22Rv1 (cell line): ENCODE measurements around the gene ADAM29.

Source experiments
- ZFX ChIP-seq: fragments of 450-650 bp; IDR thresholded peaks from 2 replicates; pipeline ENCODE4 v1.6.1; 2017; ENCODE audit warnings: antibody characterized with exemption, borderline replicate concordance
- TF ChIP-seq, protein P1 (sequence below): fragments of 450-650 bp; IDR thresholded peaks from 2 replicates; pipeline ENCODE4 v1.5.1; 2017; ENCODE audit warnings: mild to moderate bottlenecking

DNA sequence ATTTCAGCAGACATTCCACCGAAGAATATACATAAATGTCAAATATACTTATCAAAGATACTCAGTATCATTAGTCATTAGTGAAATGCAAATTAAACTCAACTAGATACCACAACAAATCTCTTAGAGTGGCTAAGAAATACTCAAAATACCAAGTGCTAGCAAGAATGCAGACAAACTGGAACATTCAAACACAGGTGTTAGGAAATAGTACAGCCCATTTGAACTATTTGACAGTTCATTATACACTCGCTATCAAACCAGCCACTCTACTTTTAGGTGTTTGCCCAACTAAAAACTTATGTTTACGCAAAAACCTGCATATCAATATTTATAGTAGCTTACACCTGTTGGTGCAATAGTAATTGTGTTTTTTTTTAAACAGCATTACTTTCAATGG is 8.8 kb downstream of the ADAM29 start:
- TF ChIP-seq, protein P1, sequence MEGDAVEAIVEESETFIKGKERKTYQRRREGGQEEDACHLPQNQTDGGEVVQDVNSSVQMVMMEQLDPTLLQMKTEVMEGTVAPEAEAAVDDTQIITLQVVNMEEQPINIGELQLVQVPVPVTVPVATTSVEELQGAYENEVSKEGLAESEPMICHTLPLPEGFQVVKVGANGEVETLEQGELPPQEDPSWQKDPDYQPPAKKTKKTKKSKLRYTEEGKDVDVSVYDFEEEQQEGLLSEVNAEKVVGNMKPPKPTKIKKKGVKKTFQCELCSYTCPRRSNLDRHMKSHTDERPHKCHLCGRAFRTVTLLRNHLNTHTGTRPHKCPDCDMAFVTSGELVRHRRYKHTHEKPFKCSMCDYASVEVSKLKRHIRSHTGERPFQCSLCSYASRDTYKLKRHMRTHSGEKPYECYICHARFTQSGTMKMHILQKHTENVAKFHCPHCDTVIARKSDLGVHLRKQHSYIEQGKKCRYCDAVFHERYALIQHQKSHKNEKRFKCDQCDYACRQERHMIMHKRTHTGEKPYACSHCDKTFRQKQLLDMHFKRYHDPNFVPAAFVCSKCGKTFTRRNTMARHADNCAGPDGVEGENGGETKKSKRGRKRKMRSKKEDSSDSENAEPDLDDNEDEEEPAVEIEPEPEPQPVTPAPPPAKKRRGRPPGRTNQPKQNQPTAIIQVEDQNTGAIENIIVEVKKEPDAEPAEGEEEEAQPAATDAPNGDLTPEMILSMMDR = no peak
- TF ChIP-seq ZFX = no peak
